Measurements from ENCODE around the gene LIMD2.

GRCh38 chr17:63647065-63647725, 52.7 kb downstream of the LIMD2 start:
- TF ChIP-seq CTCF (conservative IDR thresholded peaks at IDR 0.05 in 1 of 2, IDR thresholded peaks at IDR 0.05 in 1 of 2; ENCODE audit: low read depth in 1 of 2, low read length in 2 of 2): no peak
- TF ChIP-seq EZH2 (IDR thresholded peaks at IDR 0.05; ENCODE audit: low read length, missing control alignments): no peak

Data from fibroblast of lung (primary cell).